Adrenal gland (tissue), 12 donors: ENCODE data around the gene PLCG2. TPM values are rescaled to one million over a fixed set of nuclear protein-coding genes. Genes with fewer than 3 reads are reported as not detected.
A peak's percentile ranks its signal among the peaks of the same experiment; 100 is the strongest.
"Not testable (repeated sequence)": the region's sequence is repeated elsewhere in the genome, so short reads cannot be mapped to it uniquely, and the experiment has no call there.

Experiments
- DNase-seq, 7 donors: peaks; one replicate each; pipeline ENCODE4 v3.0.0-alpha.2; 2019 to 2020
- H3K27ac ChIP-seq, 5 donors: fragments of 200-600 bp; sonication (generic) in 4 of 5; 1 replicate in 3 of 5; 2 replicates in 2 of 5; pipeline versions ENCODE4 v1.5.1 to v1.8.0; 2016 to 2020; ENCODE audit warnings: mild to moderate bottlenecking in 1 of 5
- H3K27me3 ChIP-seq: fragments of 200-600 bp; 2 replicates; pipeline ENCODE4 v1.8.0; 2021
- H3K36me3 ChIP-seq, 2 donors: fragments of 200-600 bp; replicated peaks in 1 of 2; 1 replicate in 1 of 2; 2 replicates in 1 of 2; pipeline versions ENCODE4 v1.5.1 to v1.8.0; 2018 to 2022
- H3K4me1 ChIP-seq, 2 donors: fragments of 200-600 bp; replicated peaks in 1 of 2; 1 replicate in 1 of 2; 2 replicates in 1 of 2; pipeline versions ENCODE4 v1.5.1 to v1.8.0; 2018 to 2021
- H3K4me3 ChIP-seq, 4 donors: fragments of 200-600 bp; sonication (generic) in 3 of 4; one replicate each; pipeline ENCODE4 v1.5.1; 2016 to 2018
- H3K9me3 ChIP-seq, 3 donors: fragments of 200-600 bp; sonication (generic) in 1 of 3; replicated peaks in 1 of 3; 1 replicate in 2 of 3; 2 replicates in 1 of 3; pipeline versions ENCODE4 v1.5.1 to v1.8.0; 2016 to 2021
- POLR2A ChIP-seq, 2 donors: fragments of 450-650 bp; IDR thresholded peaks; one replicate each; pipeline ENCODE4 v1.6.1; 2017; ENCODE audit warnings: antibody characterized with exemption in 2 of 2, mild to moderate bottlenecking in 2 of 2, moderate library complexity in 1 of 2
- WGBS, 4 donors: extraction: QIAGEN DNeasy Blood & Tissue Kit in 2 of 4; methylation state at CpG; one replicate each; pipeline versions ENCODE4 v1.1.5 to v1.1.7; 2013 to 2017; 5-methylcytosine and 5-hydroxymethylcytosine counted together
- intact Hi-C, 2 donors: fragments of 100-400 bp; cut with DNase I; formaldehyde crosslinking; loops; one replicate each; pipeline versions ENCODE4 v1.14.1 to v1.15.0; 2022 to 2023
- polyA plus RNA-seq, 3 donors: library from polyadenylated mRNA; stranded (reverse); fragments of 200-250 nt in 2 of 3; fragments of 350-450 nt in 1 of 3; fragmentation: Illumina TruSeq in 1 of 3; extraction: RNeasy Lipid Tissue Mini Kit (QIAGEN cat#74804) in 1 of 3; gene quantifications; one replicate each; pipeline ENCODE4 v1.2.3, GENCODE V29; 2013 to 2014
- total RNA-seq, 9 donors: library from RNA; depleted of rRNA in 4 of 9; stranded (reverse); fragments of >200 nt in 4 of 9; fragments of 120-200 nt in 1 of 9; fragmentation: NEBNext Ultra II Directional in 1 of 9; extraction: Animal tissue kit (Norgen Biotek cat#: 25700) in 1 of 9; gene quantifications; one replicate each; pipeline versions ENCODE4 v1.1.0 to v1.2.4, GENCODE V29; 2013 to 2023
- TF ChIP-seq, protein P1 (sequence below), 6 experiments: fragments of 450-650 bp in 4 of 6; fragments of 200-600 bp in 2 of 6; sonication (generic) in 1 of 6; IDR thresholded peaks; 1 replicate in 5 of 6; 2 replicates in 1 of 6; pipeline versions ENCODE4 v1.5.1 to v1.8.0; 2016 to 2021; ENCODE audit warnings: antibody characterized with exemption in 6 of 6, mild to moderate bottlenecking in 2 of 6, moderate library complexity in 1 of 6
- donor health status: healthy with polysubstance abuse.
- donor health status: Bipolar disorder and iron deficiency.
- donor health status: DM: yes; HTN: yes; CAD: no.
- donor health status: DM: no; HTN: no; CAD: no.
- donor health status: DM: no; HTN: no; CAD: no.
- donor health status: DM: yes; HTN: yes; CAD: no.

PLCG2 gene
- total and polyA plus RNA-seq, 12 donors = 4.8 to 47.6 (median 10.9) TPM

DNA sequence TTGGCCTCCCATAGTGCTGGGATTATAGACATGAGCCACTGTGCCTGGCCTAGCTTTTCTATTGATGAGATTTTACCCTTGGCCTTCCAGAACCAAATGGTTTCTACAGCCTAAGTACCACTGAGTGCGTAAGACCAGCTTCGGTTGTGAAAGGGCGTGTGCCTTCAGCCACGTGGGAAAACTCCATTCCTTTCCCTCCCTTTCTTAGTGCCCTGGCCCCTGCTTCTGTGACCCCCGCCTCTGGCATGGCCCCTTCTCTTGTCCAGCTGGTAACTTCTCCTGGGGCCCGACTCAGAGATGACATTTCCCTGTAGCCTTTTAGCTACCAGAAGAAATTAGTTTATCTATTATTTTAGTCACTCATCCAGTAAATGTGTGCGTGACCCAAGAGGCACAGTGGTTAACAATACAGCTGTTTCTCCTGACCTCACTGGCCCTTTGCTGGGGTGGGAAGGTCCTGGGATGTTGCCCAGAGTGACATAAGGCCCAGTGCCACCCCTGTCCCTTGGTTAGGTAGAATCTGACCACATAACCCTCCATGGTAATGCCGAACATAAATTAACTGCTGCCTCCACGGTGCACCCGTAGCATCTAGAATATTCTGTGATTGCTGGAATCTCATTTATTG, 97.3 kb downstream of the PLCG2 start:
- no peaks in the 10 kb centered on the region for H3K4me1 ChIP-seq
- intact Hi-C loops = loop anchor here in 1 of 2 donors (10.0 kb wide), 1 partner anchor 92 kb away; no protein-coding TSS in a partner anchor
- H3K27me3 ChIP-seq = no peaks in the 10 kb centered on the region
- H3K9me3 ChIP-seq = no peaks in the 10 kb centered on the region
- WGBS, 4 donors = 71 to 85% (median 80%) methylated on average over 10 of the region's 10 CpGs
- H3K36me3 ChIP-seq = no peaks in the 10 kb centered on the region
- TF ChIP-seq, protein P1, sequence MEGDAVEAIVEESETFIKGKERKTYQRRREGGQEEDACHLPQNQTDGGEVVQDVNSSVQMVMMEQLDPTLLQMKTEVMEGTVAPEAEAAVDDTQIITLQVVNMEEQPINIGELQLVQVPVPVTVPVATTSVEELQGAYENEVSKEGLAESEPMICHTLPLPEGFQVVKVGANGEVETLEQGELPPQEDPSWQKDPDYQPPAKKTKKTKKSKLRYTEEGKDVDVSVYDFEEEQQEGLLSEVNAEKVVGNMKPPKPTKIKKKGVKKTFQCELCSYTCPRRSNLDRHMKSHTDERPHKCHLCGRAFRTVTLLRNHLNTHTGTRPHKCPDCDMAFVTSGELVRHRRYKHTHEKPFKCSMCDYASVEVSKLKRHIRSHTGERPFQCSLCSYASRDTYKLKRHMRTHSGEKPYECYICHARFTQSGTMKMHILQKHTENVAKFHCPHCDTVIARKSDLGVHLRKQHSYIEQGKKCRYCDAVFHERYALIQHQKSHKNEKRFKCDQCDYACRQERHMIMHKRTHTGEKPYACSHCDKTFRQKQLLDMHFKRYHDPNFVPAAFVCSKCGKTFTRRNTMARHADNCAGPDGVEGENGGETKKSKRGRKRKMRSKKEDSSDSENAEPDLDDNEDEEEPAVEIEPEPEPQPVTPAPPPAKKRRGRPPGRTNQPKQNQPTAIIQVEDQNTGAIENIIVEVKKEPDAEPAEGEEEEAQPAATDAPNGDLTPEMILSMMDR (IDR thresholded peaks at IDR 0.05) = no peak
- no peak for TF ChIP-seq POLR2A (IDR thresholded peaks at IDR 0.05)
- no peak overlapping the region for H3K27ac ChIP-seq
- no peak for DNase-seq
- H3K4me3 ChIP-seq = no peak overlapping the region

DNA sequence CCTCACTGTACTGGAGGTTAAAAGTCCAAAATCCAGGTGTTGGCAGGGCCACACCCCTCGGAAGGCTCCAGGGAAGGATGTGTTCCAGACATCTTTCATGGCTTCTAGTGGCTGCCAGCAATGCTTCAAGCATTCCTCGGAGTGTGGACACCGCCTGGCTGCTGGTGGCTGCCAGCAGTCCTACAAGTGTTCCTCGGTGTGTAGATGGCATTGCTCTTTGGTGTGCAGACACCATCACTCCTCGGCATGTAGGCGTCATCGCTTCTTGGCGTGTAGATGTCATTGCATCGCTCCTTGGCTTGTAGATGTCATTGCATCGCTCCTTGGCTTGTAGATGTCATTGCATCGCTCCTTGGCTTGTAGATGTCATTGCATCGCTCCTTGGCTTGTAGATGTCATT, 98.4 kb downstream of the PLCG2 start:
- H3K27me3 ChIP-seq, H3K4me3 ChIP-seq, H3K36me3 ChIP-seq, H3K9me3 ChIP-seq, H3K4me1 ChIP-seq, H3K27ac ChIP-seq, DNase-seq: not testable (repeated sequence)
- intact Hi-C loops = loop anchor here in 1 of 2 donors (10.0 kb wide), 1 partner anchor 93 kb away; no protein-coding TSS in a partner anchor
- 92 to 96% (median 93%) methylated on average over 12 of the region's 12 CpGs for WGBS, 4 donors

DNA sequence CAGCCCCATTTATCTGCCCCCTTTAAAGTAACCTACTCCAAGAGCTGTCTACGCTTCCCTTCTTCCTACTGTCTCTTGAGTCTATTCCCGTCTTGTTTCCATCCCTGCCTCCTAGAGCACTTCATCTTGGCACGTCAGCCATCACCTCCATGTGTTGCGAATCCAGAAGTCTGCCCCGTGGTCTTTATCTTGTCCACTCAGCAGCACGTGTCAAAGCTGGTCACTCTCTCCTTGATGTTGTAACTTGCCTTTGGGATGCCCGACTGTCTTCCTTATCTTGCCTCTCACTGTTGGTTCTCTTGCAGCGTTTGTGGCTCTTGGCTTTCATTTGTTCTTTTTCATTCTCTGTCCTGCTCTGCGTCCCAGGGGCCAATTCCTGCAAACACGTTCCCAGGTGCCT, 99.4 kb downstream of the PLCG2 start:
- 75 to 84% (median 82%) methylated on average over 10 of the region's 10 CpGs for whole genome bisulfite sequencing, 4 donors
- Histone ChIP-seq H3K4me3 (no peak overlapping the region), H3K27me3 (no peaks in the 10 kb centered on the region), H3K27ac (no peak overlapping the region), H3K36me3 (no peaks in the 10 kb centered on the region), H3K9me3 (no peaks in the 10 kb centered on the region), H3K4me1 (no peaks in the 10 kb centered on the region)
- TF ChIP-seq, protein P1 (IDR thresholded peaks at IDR 0.05) = no peak
- no peak for TF ChIP-seq POLR2A (IDR thresholded peaks at IDR 0.05)
- intact Hi-C loops = loop anchor here in 1 of 2 donors (10.0 kb wide), 1 partner anchor 94 kb away; no protein-coding TSS in a partner anchor
- no peak for DNase-seq

DNA sequence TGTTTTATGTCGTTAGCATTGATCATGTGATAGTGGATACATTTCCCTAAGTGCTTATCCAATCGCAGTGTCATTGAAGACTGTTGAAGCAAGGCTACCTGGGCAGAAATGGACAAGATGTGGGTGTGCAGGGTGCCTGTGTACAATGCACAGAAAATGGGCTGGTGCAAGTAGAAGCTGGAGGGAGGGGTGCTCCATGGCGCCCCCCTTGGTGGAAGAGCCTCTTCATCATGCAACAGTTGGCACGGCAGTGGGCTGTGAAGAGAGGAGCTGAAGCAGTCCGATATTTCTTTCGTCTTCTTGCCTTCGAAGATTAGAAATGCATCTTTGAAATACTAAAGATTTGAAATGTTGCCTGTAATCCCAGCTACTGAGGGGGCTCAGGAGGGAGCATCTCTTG, 100.5 kb downstream of the PLCG2 start:
- no peak for TF ChIP-seq POLR2A (IDR thresholded peaks at IDR 0.05)
- TF ChIP-seq, protein P1 (IDR thresholded peaks at IDR 0.05) = peak in 1 of 6 experiments; percentile 15
- Histone ChIP-seq H3K4me3 (no peak overlapping the region), H3K36me3 (no peaks in the 10 kb centered on the region), H3K4me1 (no peaks in the 10 kb centered on the region), H3K27ac (no peak overlapping the region), H3K27me3 (no peaks in the 10 kb centered on the region), H3K9me3 (no peaks in the 10 kb centered on the region)
- intact Hi-C loops = loop anchor here in 1 of 2 donors (10.0 kb wide), 1 partner anchor 95 kb away; no protein-coding TSS in a partner anchor
- DNase-seq = no peak
- 73 to 86% (median 76%) methylated on average over 7 of the region's 7 CpGs for WGBS, 4 donors

DNA sequence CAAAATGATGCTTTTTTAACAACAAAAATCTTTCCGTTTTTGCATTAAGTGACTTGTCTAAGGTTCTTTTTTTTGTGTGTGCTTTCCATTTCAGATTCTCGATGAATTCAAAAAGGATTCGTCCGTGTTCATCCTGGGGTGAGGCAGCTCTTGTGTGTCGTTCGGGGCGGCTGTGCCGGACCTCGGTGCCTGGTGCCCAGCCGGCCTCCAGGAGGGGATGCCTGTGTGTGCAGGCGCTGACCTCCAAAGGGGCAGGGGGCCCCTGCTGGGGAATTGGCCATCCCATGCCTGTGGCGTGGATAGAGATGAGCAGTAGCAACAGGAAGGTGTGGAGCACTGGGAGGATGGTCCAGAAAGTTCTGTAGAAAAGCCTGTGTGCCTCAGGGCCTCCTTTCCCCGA, 101.7 kb downstream of the PLCG2 start:
- WGBS, 4 donors = 64 to 84% (median 72%) methylated on average over 13 of the region's 13 CpGs
- Histone ChIP-seq H3K27me3 (no peaks in the 10 kb centered on the region), H3K4me3 (no peak overlapping the region), H3K36me3 (no peaks in the 10 kb centered on the region), H3K27ac (no peak overlapping the region), H3K9me3 (no peaks in the 10 kb centered on the region), H3K4me1 (no peaks in the 10 kb centered on the region)
- no peak for DNase-seq
- no peak for TF ChIP-seq POLR2A (IDR thresholded peaks at IDR 0.05)
- TF ChIP-seq, protein P1 (IDR thresholded peaks at IDR 0.05) = no peak
- intact Hi-C loops = no loop called here
